ENCODE results near the gene SPINK7.
"Not testable (repeated sequence)": the region's sequence is repeated elsewhere in the genome, so short reads cannot be mapped to it uniquely, and the experiment has no call there.

SPINK7 gene

DNA sequence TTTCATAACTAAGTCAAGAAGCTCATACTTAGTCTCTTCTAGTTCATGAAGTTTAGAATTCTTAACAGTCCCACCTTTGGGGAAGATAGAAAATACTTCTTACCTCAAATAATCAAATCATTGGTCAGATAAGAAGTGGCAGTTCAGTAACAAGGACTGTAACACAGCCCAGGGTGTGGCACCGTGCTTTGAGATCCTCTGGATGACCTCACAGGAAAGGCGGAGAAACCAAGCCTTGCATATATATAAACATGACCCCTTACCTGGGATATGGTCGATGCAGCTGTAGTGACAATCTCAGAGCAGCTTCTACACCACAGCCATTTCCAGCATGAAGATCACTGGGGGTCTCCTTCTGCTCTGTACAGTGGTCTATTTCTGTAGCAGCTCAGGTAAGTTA is at the start of gene SPINK7:
SPINK7 (plus strand) TSS at position 271 of the 400 bp plus-strand sequence; CDS start at position 332, 61 bp downstream.
- DNase-seq = no peak

GRCh38 chr5:148267962-148268361 is 44.3 kb upstream of the SPINK7 start:
- DNase-seq = no peak

DNA sequence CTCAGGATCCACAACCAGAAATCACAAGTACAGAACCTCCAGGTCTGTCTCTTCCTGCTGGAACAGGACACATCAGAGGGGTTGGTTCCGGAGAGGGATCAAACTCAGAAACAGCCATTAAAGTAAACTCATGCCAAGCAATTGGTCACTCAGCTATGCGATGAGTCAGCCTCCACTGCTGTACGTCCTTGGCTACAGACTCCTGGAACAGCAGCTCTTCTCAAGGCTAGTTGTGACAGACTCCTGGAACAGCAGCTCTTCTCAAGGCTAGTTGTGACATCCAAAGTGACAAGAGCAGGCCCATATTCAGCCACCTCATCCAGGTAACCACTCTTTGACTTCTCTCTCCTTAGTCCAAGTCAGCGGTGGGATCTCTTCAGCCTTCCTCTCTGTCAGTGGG is 43.7 kb upstream of the SPINK7 start, which contains the start of gene SPINK13:
SPINK13 (plus strand) TSS at position 229 of the 400 bp plus-strand sequence. CDS start 1,279 bp downstream, outside the sequence.
- no peak for DNase-seq

GRCh38 chr5:148275129-148275528 is 37.1 kb upstream of the SPINK7 start:
- not testable (repeated sequence) for DNase-seq

- not testable (repeated sequence) for DNase-seq
Observed at GRCh38 chr5:148280893-148281292, 31.3 kb upstream of the SPINK7 start.

DNA sequence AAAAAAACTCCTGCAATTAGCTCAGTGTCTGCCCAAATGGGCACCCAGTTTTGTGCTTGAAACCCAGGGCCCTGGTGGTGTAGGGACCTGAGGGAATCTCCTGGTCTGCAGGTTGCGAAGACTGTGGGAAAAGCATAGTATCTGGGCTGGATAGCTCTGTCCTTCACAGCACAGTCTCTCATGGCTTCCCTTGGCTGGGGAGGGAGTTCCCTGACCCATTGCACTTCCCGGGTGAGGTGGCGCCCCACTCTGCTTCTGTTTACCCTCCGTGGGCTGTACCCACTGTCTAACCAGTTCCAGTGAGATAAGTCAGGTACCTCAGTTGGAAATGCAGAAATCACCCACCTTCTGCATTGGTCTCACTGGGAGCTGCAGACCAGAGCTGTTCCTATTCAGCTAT is 30.9 kb upstream of the SPINK7 start:
- not testable (repeated sequence) for DNase-seq

GRCh38 chr5:148290271-148291195 is 21.7 kb upstream of the SPINK7 start:
- DNase-seq = peak in 1 of 56 donors; percentile 15

DNA sequence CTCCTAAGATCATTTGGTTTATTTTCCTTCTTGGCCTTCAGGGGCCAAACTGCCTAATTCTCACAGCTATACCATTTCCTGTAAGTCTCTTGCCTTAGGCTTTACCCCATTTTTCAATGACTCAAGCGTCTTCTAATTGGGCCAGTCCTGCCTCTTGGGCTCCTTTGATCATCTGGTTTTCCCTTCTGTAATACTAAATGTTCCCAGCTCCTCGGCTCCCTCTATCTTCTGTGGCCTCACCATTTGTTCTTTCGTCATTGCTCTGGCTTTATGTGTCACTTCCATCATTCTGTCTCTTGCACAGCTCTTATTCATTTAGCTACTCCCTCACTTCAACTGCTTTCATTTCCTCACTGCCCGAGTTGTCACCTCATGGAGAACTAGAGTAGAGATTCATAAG is 14.5 kb upstream of the SPINK7 start:
- DNase-seq = no peak

DNA sequence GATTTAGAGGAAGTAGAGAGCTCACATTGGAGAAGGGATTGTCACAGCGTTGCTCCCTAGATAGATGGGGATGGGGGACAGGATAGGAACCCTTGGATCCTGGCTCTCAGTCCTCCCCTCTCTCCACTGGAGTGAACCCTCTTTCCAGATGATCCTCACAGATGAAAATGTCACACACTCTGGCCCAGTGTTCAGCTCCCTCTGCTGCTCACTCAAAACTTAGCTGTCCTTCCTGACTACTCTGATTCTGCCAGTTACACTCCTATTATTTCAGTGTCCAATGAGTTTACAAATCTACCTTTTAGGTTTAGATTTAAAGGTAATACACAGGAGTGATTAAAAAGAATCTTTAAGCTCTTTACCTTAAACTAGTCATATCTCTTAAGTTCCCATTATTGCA is 5.8 kb upstream of the SPINK7 start:
- no peak for DNase-seq

GRCh38 chr5:148309019-148309418 is 3.2 kb upstream of the SPINK7 start:
- no peak for DNase-seq

DNA sequence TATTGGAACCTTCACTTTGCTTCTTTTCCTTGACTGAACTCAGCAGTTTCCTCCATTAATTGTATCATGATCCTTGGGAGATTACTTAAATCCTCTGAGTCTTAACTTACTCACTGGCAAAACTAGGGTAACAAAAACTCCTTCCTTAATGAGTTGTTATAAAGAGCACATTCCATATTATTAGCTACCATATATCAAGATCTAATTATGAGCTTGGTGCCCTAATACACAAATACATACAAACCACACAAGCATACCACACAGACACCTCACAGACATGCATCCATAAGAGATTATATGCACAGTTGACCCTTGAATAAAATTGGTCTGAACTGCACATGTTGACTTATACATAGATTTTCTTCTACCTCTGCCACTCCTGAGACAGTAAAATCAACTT is 2.5 kb upstream of the SPINK7 start:
- DNase-seq = no peak

DNA sequence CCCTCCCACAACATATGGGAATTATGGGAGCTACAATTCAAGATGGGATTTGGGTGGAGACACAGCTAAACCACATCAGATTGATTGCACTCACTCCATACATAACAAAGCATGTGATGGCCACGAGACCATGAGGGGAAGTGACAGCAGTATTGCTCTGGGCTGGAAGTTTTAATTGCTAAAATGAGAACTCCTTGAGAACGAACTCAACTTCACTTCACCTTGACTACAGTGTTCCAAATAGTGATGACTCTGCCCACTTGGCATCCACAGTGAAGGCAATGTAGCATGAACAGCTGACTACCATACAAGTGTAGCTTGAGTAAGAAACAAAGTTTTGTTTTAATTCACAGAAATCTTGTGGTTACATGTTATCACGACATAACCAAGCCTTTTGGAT is 739 bp upstream of the SPINK7 start:
- no peak for DNase-seq

- no peak for DNase-seq
Observed at GRCh38 chr5:148314187-148314586, 2.0 kb downstream of the SPINK7 start.

DNA sequence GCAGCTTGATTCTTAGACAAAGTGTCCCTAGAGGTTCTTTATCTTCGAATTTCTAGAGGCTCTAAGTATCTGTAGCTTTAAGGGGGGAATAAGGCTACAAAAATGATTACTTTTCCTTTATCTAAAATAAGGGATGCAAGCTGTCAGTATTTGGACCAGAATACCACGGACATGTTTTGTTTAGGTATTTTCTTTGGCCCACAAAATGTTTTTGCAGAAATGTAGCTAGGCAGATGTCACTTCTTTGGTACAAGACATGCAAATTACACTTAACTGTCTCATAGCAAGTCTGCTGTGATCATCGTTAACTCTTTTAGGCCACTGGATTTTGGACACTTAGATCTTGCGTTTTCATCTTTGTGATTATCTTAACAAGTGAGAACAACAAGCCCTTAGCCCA is 2.5 kb downstream of the SPINK7 start:
- DNase-seq = no peak

DNA sequence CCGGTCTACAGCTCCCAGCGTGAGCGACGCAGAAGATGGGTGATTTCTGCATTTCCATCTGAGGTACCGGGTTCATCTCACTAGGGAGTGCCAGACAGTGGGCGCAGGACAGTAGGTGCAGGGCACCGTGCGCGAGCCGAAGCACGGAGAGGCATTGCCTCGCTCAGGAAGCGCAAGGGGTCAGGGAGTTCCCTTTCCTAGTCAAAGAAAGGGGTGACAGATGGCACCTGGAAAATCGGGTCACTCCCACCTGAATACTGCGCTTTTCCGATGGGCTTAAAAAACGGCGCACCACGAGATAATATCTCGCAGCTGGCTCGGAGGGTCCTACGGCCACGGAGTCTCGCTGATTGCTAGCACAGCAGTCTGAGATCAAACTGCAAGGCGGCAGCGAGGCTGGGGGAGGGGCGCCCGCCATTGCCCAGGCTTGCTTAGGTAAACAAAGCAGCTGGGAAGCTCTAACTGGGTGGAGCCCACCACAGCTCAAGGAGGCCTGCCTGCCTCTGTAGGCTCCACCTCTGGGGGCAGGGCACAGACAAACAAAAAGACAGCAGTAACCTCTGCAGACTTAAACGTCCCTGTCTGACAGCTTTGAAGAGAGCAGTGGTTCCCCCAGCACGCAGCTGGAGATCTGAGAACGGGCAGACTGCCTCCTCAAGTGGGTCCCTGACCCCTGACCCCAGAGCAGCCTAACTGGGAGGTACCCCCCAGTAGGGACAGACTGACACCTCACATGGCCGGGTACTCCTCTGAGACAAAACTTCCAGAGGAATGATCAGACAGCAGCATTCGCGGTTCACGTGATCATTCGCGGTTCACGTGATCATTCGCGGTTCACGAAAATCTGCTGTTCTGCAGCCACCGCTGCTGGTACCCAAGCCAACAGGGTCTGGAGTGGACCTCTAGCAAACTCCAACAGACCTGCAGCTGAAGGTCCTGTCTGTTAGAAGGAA is 8.1 kb downstream of the SPINK7 start:
- DNase-seq = peak in 1 of 56 donors; percentile 17

DNA sequence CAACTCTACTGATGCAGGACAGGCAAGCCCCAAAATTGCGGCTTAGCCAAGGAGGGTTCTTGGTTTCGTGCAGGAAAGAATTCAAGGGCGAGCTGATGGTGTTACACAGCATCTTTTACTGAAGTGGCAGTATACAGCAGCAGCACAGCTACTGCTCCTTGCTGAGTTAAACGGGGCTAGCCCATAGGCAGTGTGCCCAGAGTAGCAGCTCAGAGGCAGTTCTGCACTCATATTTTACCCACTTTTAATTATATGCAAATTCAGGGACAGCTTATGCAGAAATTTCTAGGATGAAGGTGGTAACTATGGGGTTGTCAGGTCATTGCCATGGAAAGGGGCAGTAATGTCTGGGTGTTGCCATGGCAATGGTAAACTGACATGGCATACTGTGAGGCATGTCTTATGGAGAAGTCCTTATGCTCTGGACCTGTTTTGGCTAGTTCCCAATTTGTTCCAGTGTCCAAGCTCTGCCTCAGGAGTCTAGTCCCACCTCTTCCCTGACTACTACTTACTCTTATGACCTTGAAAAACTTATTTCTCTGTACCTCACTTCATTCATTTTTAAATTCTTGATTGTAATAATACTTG is 21.1 kb downstream of the SPINK7 start:
- DNase-seq = no peak

GRCh38 chr5:148335259-148335658 is 23.0 kb downstream of the SPINK7 start, which contains the start of gene SPINK9:
Gene SPINK9, plus strand, starts transcription at chr5:148335559. Its CDS starts 55 bp downstream, at chr5:148335614.
- no peak for DNase-seq

DNA sequence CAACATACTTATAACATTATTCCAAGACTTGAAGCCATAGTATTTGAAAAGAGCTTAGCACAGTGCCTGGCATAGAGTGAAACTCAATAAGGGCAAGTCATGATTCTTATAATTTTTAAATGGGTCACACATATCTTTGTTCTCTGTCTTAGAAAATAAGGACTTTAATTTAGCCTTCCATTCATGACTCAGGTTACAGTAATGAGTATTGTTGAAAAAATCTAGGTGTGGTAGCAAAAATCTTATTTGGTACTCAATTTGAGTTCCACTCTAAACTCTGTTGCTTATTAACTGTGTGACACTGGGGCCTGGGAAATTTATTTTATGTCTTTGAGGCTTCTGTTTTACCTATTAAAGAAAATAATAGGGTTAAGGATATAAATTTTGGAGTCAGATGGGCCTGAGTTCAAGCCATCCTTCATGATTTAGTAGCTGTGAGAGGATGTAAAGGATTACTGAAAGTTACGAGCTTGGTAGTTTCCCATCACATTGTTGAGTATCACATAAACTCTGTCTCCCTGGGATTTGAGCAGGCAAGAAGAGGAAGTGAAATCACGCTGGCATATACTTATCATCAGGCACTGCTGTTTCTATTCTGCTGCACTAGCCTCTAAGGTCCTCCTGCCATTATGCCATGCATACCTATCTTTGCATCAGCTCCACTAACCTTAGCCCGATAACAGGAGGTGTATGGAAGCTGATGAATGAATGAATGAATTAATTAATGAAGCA is 24.6 kb downstream of the SPINK7 start:
- DNase-seq = no peak

DNA sequence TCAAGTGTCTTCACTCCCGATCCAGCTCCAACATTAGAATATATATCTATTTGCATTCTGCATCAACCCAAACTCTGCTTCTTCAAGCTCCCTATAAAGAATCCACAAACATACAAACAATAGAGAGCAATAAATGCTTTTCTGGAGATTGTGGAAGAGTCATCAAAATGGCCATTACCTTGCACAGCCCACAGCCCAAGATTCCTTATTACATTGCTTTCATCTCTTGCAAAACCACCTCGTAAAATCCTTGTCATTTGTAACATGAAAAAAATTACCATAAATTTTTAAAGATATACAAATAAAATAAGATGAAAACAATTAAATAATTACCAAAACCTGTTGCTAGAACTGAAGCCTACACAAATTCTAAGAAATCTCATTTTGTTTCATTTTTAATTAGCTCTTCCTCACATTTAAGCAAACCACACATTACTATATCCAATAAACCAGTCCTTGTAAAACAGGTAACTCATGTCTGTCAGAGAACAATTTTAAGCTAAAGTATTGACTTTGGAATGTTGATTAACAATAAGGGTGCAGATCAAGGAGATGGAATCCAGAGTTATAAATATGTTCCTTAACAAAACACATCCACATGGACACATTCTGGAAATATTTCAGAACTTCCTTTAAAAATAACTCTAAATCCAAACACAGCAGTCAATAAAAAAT is 30.3 kb downstream of the SPINK7 start:
- DNase-seq = no peak

GRCh38 chr5:148343046-148343407 is 30.8 kb downstream of the SPINK7 start:
- no peak for DNase-seq
